ENCODE data around the gene TNFAIP8L1.

TNFAIP8L1 gene

DNA sequence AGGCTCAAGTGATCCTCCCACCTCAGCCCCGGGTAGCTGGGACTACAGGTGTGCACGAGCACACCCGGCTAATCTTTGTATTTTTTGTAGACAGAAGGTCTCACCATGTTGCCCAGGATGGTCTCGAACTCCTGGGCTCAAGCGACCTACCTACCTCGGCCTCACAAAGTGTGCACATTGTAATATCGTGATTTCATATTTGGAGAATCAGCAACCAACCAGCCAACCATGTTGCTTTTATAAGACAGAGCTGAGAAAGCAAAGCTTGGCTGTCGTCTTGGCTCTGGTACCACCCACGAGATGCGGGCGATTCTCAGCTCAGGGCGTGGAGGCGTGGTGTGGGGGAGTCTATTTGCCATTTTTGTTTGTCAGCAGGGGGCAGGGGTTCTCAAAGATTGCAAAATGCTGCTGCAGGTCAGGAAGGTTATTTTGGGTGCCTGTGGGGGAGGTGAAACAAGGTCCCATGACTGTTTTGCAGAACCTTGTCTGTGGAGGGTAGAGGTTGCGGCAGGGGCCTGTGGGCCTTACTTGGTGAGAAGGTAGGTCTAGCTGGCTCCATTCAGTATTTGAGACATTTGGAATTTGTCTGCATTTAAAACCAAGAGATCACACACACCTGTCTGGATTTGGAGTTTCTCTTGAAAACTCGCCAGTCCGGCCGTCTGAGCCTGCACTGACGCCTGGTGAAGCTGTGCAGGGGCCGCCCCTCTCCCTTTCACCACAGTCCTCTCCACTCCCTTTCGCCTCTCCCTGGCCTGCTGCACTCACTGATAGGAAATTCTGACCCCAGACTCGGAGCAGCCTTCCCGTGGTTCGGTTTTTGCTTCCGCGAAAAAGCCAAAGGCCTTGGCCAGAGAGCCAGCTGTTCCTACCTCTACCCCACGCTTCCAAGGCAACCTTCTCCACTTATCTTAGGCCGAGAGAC lies 15.4 kb downstream of the TNFAIP8L1 start:
- Histone ChIP-seq H3K9ac (no peak overlapping the region), H3K36me3 (ENCODE audit: control insufficient read depth, insufficient read depth, low read length) (no peaks in the 10 kb centered on the region), H3K27ac (no peak overlapping the region), H3K9me3 (ENCODE audit: control insufficient read depth, low read length) (no peaks in the 10 kb centered on the region), H3K79me2 (no peaks in the 10 kb centered on the region), H3K27me3 (ENCODE audit: control insufficient read depth, insufficient read depth, low read length) (no peaks in the 10 kb centered on the region), H2AFZ (no peak overlapping the region), H3K4me3 (ENCODE audit: low read depth, low read length) (no peak overlapping the region), H3K4me2 (ENCODE audit: low read length) (no peak overlapping the region), H3K4me1 (no peaks in the 10 kb centered on the region)
- TF ChIP-seq CTCF (IDR thresholded peaks at IDR 0.05) = no peak

DNA sequence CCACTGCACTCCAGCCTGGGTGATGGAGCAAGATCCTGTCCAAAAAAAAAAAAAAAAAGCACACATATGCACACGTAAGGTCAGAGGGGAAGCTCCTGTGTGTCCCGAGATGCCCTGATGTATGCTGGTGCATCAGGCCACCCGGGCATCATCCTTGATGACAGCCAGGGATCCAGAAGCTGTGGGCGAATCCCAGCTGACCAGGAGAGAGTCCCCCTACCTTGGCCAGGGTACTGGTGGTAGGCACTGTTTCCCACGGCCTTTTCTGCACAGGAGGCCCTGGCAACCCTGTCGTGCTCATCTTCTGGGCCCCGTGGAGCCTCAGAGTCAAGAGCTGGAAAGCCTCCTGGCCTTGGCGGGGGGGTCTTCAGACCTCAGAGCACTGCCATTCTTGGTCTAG lies 16.8 kb downstream of the TNFAIP8L1 start:
- Histone ChIP-seq H3K79me2 (no peaks in the 10 kb centered on the region), H3K4me1 (no peaks in the 10 kb centered on the region), H3K36me3 (ENCODE audit: control insufficient read depth, insufficient read depth, low read length) (no peaks in the 10 kb centered on the region), H3K4me2 (ENCODE audit: low read length) (no peak overlapping the region), H3K27ac (no peak overlapping the region), H3K9me3 (ENCODE audit: control insufficient read depth, low read length) (no peaks in the 10 kb centered on the region), H3K27me3 (ENCODE audit: control insufficient read depth, insufficient read depth, low read length) (no peaks in the 10 kb centered on the region), H2AFZ (no peak overlapping the region), H3K4me3 (ENCODE audit: low read depth, low read length) (no peak overlapping the region), H3K9ac (no peak overlapping the region)
- TF ChIP-seq CTCF (IDR thresholded peaks at IDR 0.05) = no peak

GRCh38 chr19:4657262-4657661 lies 17.9 kb downstream of the TNFAIP8L1 start:
- Histone ChIP-seq H3K27me3 (ENCODE audit: control insufficient read depth, insufficient read depth, low read length) (no peaks in the 10 kb centered on the region), H3K9me3 (ENCODE audit: control insufficient read depth, low read length) (no peaks in the 10 kb centered on the region), H3K4me2 (ENCODE audit: low read length) (no peak overlapping the region), H3K4me1 (no peaks in the 10 kb centered on the region), H2AFZ (no peak overlapping the region), H3K4me3 (ENCODE audit: low read depth, low read length) (no peak overlapping the region), H3K79me2 (no peaks in the 10 kb centered on the region), H3K9ac (no peak overlapping the region), H3K36me3 (ENCODE audit: control insufficient read depth, insufficient read depth, low read length) (no peaks in the 10 kb centered on the region), H3K27ac (no peak overlapping the region)
- no peak for TF ChIP-seq CTCF (IDR thresholded peaks at IDR 0.05)

DNA sequence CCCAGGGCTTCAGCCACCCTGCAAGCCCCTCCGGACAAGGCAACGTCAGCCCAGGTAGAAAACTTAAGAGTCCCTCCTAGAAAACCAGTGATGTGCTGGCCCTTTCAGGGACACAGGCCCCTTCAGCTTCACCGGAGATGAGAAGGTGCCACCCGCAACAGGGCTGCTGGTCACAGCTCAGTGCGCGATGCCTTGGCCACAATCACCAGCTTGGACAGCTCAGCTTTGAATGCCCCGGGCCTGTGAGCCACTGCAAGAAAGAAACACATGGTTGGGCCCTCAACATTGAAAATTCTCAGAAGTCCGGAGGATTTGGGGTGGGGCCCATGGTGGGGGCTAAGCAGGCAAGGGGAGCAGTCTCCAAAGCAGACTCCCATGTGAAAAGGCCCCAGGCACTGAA lies 18.5 kb downstream of the TNFAIP8L1 start:
- TF ChIP-seq CTCF (IDR thresholded peaks at IDR 0.05) = no peak
- no peak overlapping the region for H2AFZ ChIP-seq
- no peak overlapping the region for H3K27ac ChIP-seq
- H3K4me1 ChIP-seq = no peaks in the 10 kb centered on the region
- H3K79me2 ChIP-seq = no peaks in the 10 kb centered on the region
- no peaks in the 10 kb centered on the region for H3K9me3 ChIP-seq (ENCODE audit: control insufficient read depth, low read length)
- no peak overlapping the region for H3K9ac ChIP-seq
- H3K4me2 ChIP-seq (ENCODE audit: low read length) = no peak overlapping the region
- H3K36me3 ChIP-seq (ENCODE audit: control insufficient read depth, insufficient read depth, low read length) = no peaks in the 10 kb centered on the region
- no peaks in the 10 kb centered on the region for H3K27me3 ChIP-seq (ENCODE audit: control insufficient read depth, insufficient read depth, low read length)
- H3K4me3 ChIP-seq (ENCODE audit: low read depth, low read length) = no peak overlapping the region
